ENCODE results near the gene PRKAR2A.

GRCh38 chr3:48819234-48820221, 28.1 kb downstream of the PRKAR2A start:
- TF ChIP-seq, protein P1, sequence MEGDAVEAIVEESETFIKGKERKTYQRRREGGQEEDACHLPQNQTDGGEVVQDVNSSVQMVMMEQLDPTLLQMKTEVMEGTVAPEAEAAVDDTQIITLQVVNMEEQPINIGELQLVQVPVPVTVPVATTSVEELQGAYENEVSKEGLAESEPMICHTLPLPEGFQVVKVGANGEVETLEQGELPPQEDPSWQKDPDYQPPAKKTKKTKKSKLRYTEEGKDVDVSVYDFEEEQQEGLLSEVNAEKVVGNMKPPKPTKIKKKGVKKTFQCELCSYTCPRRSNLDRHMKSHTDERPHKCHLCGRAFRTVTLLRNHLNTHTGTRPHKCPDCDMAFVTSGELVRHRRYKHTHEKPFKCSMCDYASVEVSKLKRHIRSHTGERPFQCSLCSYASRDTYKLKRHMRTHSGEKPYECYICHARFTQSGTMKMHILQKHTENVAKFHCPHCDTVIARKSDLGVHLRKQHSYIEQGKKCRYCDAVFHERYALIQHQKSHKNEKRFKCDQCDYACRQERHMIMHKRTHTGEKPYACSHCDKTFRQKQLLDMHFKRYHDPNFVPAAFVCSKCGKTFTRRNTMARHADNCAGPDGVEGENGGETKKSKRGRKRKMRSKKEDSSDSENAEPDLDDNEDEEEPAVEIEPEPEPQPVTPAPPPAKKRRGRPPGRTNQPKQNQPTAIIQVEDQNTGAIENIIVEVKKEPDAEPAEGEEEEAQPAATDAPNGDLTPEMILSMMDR (IDR thresholded peaks at IDR 0.05): no peak
- no peak for TF ChIP-seq POLR2A (IDR thresholded peaks at IDR 0.05)

Data from body of pancreas (tissue), 4 donors.